Right lobe of liver (tissue), 4 donors: ENCODE measurements around the gene SEPTIN8.

Experiments used
- CTCF ChIP-seq, 4 donors: fragments of 200-600 bp in 3 of 4; fragments of 450-650 bp in 1 of 4; IDR thresholded peaks; one replicate each; pipeline versions ENCODE4 v1.5.1 to v1.8.0; 2016 to 2022; ENCODE audit warnings: antibody characterized with exemption in 4 of 4, mild to moderate bottlenecking in 2 of 4
- POLR2A ChIP-seq: fragments of 450-650 bp; IDR thresholded peaks from one replicate; pipeline ENCODE4 v1.6.1; 2017; ENCODE audit warnings: antibody characterized with exemption, mild to moderate bottlenecking
- donor health status: DM: no; HTN: no; CAD: no.
- donor health status: DM: no; HTN: no; CAD: no.
- donor health status: DM: no; HTN: yes; CAD: no.

DNA sequence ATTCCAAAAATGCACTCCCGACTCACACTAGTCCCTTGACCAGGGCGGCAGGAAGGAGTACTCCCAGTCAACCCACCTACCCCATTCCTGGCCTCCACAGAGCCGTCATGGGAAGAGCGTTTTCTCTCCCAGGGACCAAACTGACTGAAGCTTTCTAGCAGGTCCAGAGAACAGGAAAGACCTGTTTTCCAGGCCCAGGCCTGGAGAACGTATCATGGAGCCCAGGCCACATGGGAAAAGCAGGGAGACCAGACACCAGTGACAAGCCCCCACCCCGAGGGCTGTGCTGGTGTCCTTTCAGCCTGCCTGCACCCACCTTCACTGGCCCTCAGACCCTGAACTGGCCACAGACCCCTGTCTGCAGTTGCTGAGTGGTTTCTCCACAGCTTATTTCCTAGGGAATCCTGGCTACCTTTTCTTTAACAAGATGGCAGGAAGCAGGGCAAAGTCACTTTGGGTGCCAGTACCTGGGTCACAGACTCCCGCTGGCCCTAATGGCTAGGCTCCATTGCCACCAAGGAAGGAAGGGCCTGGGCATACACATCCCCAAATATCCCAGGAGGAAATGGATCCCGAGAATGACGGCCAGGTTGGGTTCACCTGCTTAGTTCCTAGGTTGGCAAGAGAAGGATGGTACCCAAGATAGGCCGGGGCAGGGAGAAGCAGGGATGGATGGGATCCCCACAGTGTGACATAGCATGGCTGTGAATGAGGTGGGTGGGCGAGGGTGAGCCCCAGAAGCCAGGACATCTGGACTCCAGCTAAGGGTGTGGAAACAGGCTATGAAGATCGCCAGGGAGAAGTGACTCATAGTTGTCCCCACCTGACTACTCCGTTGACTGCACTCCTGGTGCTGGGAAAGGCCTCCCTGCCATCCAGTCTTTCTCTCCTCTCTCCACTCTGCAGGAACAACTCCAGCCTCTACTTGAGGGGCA lies 17.7 kb downstream of the SEPTIN8 start:
- no peak for TF ChIP-seq POLR2A
- no peak for TF ChIP-seq CTCF (IDR thresholded peaks at IDR 0.05)
